Gastroesophageal sphincter (tissue), 4 donors: ENCODE data around the gene PACRG. TPM values are rescaled to one million over a fixed set of nuclear protein-coding genes. Genes with fewer than 3 reads are reported as not detected.

Experiments
- ATAC-seq: fragments of 150-250 bp; one replicate; pipeline ENCODE4 v1.9.1; 2016; ENCODE audit warnings: mild to moderate bottlenecking, moderate library complexity
- H3K27ac ChIP-seq, 4 donors: fragments of 200-600 bp; sonication (generic) in 3 of 4; 1 replicate in 3 of 4; 2 replicates in 1 of 4; pipeline ENCODE4 v1.5.1; 2016 to 2019
- H3K27me3 ChIP-seq: fragments of 200-600 bp; sonication (generic); one replicate; pipeline ENCODE4 v1.5.1; 2019
- H3K36me3 ChIP-seq, 2 donors: fragments of 200-600 bp; sonication (generic); one replicate each; pipeline ENCODE4 v1.5.1; 2019; ENCODE audit warnings: control low read depth in 1 of 2
- H3K4me1 ChIP-seq, 3 donors: fragments of 200-600 bp; sonication (generic); 1 replicate in 2 of 3; 2 replicates in 1 of 3; pipeline ENCODE4 v1.5.1; 2016 to 2019; ENCODE audit warnings: control low read depth in 2 of 3
- H3K4me3 ChIP-seq, 2 donors: fragments of 200-600 bp; sonication (generic); one replicate each; pipeline ENCODE4 v1.5.1; 2019; ENCODE audit warnings: mild to moderate bottlenecking in 1 of 2, moderate library complexity in 1 of 2
- H3K9me3 ChIP-seq, 3 donors: fragments of 200-600 bp; sonication (generic); one replicate each; pipeline ENCODE4 v1.5.1; 2017 to 2019; ENCODE audit warnings: control low read depth in 2 of 3
- CTCF ChIP-seq, 4 experiments: fragments of 200-600 bp in 2 of 4; fragments of 450-650 bp in 2 of 4; sonication (generic) in 1 of 4; IDR thresholded peaks; one replicate each; pipeline ENCODE4 v1.5.1; 2017 to 2019; ENCODE audit warnings: antibody characterized with exemption in 4 of 4, mild to moderate bottlenecking in 2 of 4, moderate library complexity in 2 of 4
- EP300 ChIP-seq: sonication (generic); formaldehyde crosslinking; IDR thresholded peaks from one replicate; pipeline ENCODE4 v1.6.1; 2017; ENCODE audit warnings: antibody characterized with exemption, mild to moderate bottlenecking
- POLR2A ChIP-seq, 2 donors: fragments of 450-650 bp; IDR thresholded peaks; one replicate each; pipeline ENCODE4 v1.6.1; 2017; ENCODE audit warnings: antibody characterized with exemption in 2 of 2, mild to moderate bottlenecking in 2 of 2, moderate library complexity in 1 of 2
- POLR2AphosphoS5 ChIP-seq: sonication (generic); formaldehyde crosslinking; IDR thresholded peaks from one replicate; pipeline ENCODE4 v1.6.1; 2017; ENCODE audit warnings: antibody characterized with exemption
- WGBS, 2 donors: methylation state at CpG; one replicate each; pipeline ENCODE4 v1.1.5; 2018; ENCODE audit warnings: low coverage in 1 of 2; 5-methylcytosine and 5-hydroxymethylcytosine counted together
- total RNA-seq, 4 donors: library from RNA; depleted of rRNA; stranded (reverse); fragments of >200 nt; gene quantifications; one replicate each; pipeline ENCODE4 v1.1.0, GENCODE V29; 2016

Gene PACRG
- total RNA-seq, 4 donors from 2014 or later = 1.0 to 7.0 TPM; not detected in 2

GRCh38 chr6:163030980-163031379, 303.2 kb downstream of the PACRG start:
- H3K27me3 ChIP-seq = no peaks in the 10 kb centered on the region
- no peak for TF ChIP-seq POLR2A (IDR thresholded peaks at IDR 0.05)
- no peak for TF ChIP-seq POLR2AphosphoS5
- TF ChIP-seq CTCF (IDR thresholded peaks at IDR 0.05) = no peak
- no peak for TF ChIP-seq EP300
- H3K36me3 ChIP-seq = no peaks in the 10 kb centered on the region
- H3K9me3 ChIP-seq = peaks cover 0 to 3% (median 0%) of the 10 kb centered on the region in 3 donors
- WGBS, 2 donors = 100% methylated on average over 1 of the region's 1 CpG
- no peak for ATAC-seq
- no peak overlapping the region for H3K4me3 ChIP-seq
- no peaks in the 10 kb centered on the region for H3K4me1 ChIP-seq
- no peak overlapping the region for H3K27ac ChIP-seq

- H3K27me3 ChIP-seq = no peaks in the 10 kb centered on the region
- ATAC-seq = no peak
- 71 to 86% methylated on average over 1 of the region's 1 CpG for WGBS, 2 donors
- no peak for TF ChIP-seq EP300
- TF ChIP-seq POLR2AphosphoS5 = no peak
- no peak for TF ChIP-seq POLR2A (IDR thresholded peaks at IDR 0.05)
- no peak for TF ChIP-seq CTCF (IDR thresholded peaks at IDR 0.05)
- H3K9me3 ChIP-seq = peaks cover 0 to 3% (median 0%) of the 10 kb centered on the region in 3 donors
- H3K4me1 ChIP-seq = no peaks in the 10 kb centered on the region
- no peak overlapping the region for H3K27ac ChIP-seq
- H3K4me3 ChIP-seq = no peak overlapping the region
- H3K36me3 ChIP-seq = no peaks in the 10 kb centered on the region
These were observed 304.2 kb downstream of the PACRG start for GRCh38 chr6:163031931-163032330.

GRCh38 chr6:163036160-163036645, 308.4 kb downstream of the PACRG start:
- Histone ChIP-seq H3K27ac (no peak overlapping the region), H3K27me3 (no peaks in the 10 kb centered on the region), H3K4me1 (no peaks in the 10 kb centered on the region), H3K9me3 (no peaks in the 10 kb centered on the region), H3K4me3 (no peak overlapping the region), H3K36me3 (no peaks in the 10 kb centered on the region)
- ATAC-seq = no peak
- no peak for TF ChIP-seq EP300
- TF ChIP-seq CTCF (IDR thresholded peaks at IDR 0.05) = no peak
- 63 to 100% methylated on average over 2 to 3 of the region's 3 CpGs for WGBS, 2 donors

GRCh38 chr6:163038317-163038716, 310.5 kb downstream of the PACRG start:
- no peaks in the 10 kb centered on the region for H3K36me3 ChIP-seq
- H3K27ac ChIP-seq = no peak overlapping the region
- 83 to 100% methylated on average over 2 of the region's 2 CpGs for WGBS, 2 donors
- no peak for ATAC-seq
- no peaks in the 10 kb centered on the region for H3K4me1 ChIP-seq
- TF ChIP-seq POLR2A (IDR thresholded peaks at IDR 0.05) (no peak), EP300 (no peak), CTCF (IDR thresholded peaks at IDR 0.05) (no peak), POLR2AphosphoS5 (no peak)
- no peaks in the 10 kb centered on the region for H3K9me3 ChIP-seq
- no peak overlapping the region for H3K4me3 ChIP-seq
- H3K27me3 ChIP-seq = no peaks in the 10 kb centered on the region

- Histone ChIP-seq H3K36me3 (no peaks in the 10 kb centered on the region), H3K4me3 (no peak overlapping the region), H3K27me3 (no peaks in the 10 kb centered on the region), H3K4me1 (no peaks in the 10 kb centered on the region), H3K9me3 (no peaks in the 10 kb centered on the region), H3K27ac (no peak overlapping the region)
- WGBS, 2 donors = 63 to 64% methylated on average over 2 to 5 of the region's 5 CpGs
- TF ChIP-seq POLR2A (IDR thresholded peaks at IDR 0.05) = no peak
- TF ChIP-seq CTCF (IDR thresholded peaks at IDR 0.05) = no peak
- no peak for TF ChIP-seq EP300
- TF ChIP-seq POLR2AphosphoS5 = no peak
- ATAC-seq = no peak
These were observed 320.6 kb downstream of the PACRG start for GRCh38 chr6:163048345-163048744.
